OCI-LY7 (cell line): ENCODE measurements around the gene GNAZ.

ENCODE experiments used
- EZH2phosphoT487 ChIP-seq: fragments of 200-600 bp; sonication (generic); IDR thresholded peaks from 2 replicates; pipeline ENCODE4 v1.6.1; 2018; ENCODE audit warnings: low read depth, borderline replicate concordance, mild to moderate bottlenecking, mixed run types, antibody characterized with exemption, low read length, moderate library complexity, mixed read lengths
- TF ChIP-seq, protein P1 (sequence below): fragments of 200-600 bp; sonication (generic); conservative IDR thresholded peaks from 2 replicates; pipeline ENCODE4 v1.5.1; 2014; ENCODE audit warnings: mild to moderate bottlenecking, antibody characterized with exemption, low read length, moderate library complexity, mixed read lengths

DNA sequence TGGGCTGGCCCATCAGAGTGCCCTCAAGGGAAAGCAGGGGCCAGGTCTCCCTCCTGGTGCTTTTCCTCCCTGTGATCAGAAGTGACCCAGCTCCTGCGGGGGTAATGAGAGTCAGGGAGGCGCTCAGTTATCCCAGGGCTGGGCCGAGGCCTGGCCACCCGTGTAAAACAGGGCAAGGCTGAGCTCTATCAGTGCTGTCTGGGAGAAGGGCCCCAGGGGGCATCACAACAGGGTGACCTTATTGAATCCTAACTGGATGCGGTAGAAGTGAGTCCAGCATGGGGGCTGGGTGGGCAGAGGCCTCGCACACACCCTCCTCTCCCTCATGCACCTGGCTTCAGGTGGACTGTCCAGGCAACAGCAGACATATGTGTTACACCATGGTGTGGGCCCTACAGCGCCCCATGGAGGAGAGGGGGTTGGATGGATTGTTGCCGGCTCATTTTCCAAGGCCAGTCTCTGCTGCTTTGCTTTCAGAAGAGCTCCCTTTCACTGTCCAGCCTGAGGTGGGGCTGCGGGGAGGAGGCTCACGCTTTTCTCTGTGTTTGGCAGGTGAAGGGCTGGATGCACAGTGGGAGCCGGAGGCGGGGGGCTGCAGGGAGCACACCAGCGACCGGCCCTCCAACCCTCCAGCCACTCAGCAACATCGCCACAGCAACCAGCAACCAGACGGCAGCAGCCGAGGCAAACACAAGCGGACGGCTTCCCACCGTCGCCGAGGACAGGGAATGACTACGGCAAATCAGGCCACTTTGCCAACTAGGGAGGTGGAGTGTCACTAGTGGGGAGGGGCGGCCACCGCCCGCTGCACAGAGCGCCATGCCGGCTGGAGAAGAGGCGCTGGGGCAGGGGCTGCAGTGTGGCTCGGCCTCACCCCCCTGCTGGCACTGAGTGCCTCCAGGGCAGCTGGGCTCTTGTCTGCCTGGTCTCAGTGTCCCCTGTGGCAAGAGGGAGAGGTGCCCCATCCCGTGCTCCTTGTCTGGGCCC, 24.7 kb downstream of the GNAZ start:
- TF ChIP-seq, protein P1, sequence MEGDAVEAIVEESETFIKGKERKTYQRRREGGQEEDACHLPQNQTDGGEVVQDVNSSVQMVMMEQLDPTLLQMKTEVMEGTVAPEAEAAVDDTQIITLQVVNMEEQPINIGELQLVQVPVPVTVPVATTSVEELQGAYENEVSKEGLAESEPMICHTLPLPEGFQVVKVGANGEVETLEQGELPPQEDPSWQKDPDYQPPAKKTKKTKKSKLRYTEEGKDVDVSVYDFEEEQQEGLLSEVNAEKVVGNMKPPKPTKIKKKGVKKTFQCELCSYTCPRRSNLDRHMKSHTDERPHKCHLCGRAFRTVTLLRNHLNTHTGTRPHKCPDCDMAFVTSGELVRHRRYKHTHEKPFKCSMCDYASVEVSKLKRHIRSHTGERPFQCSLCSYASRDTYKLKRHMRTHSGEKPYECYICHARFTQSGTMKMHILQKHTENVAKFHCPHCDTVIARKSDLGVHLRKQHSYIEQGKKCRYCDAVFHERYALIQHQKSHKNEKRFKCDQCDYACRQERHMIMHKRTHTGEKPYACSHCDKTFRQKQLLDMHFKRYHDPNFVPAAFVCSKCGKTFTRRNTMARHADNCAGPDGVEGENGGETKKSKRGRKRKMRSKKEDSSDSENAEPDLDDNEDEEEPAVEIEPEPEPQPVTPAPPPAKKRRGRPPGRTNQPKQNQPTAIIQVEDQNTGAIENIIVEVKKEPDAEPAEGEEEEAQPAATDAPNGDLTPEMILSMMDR = no peak
- no peak for TF ChIP-seq EZH2phosphoT487
